AG04450 (cell line): ENCODE measurements around the gene NDUFS7. TPM values are rescaled to one million over a fixed set of nuclear protein-coding genes. Genes with fewer than 3 reads are reported as not detected.

ENCODE experiments used
- CTCF ChIA-PET: fragments of 300-600, 350-600 bp; formaldehyde crosslinking; extraction: SDS; loops from one replicate; lab custom pipeline; 2022; ENCODE audit warnings: antibody characterized with exemption, inconsistent platforms; lab: Charles Lee
- POLR2A ChIA-PET: fragments of 350-600 bp; formaldehyde crosslinking; extraction: SDS; loops from one replicate; lab custom pipeline; 2021; ENCODE audit warnings: antibody characterized with exemption, inconsistent platforms; lab: Yijun Ruan, JAX
- DNase-seq: peaks from one replicate; pipeline ENCODE4 v3.0.0-alpha.2; 2011; ENCODE audit warnings: low read depth, low spot score
- H3K27ac ChIP-seq: one replicate; pipeline ENCODE4 v1.5.1; 2012; ENCODE audit warnings: low read depth, low read length, control low read depth
- H3K27me3 ChIP-seq: one replicate; pipeline ENCODE4 v1.6.0; 2012; ENCODE audit warnings: low read length; ENCODE audit not compliant: control insufficient read depth, insufficient read depth
- H3K4me3 ChIP-seq: 2 replicates; pipeline ENCODE4 v1.5.1; 2011; ENCODE audit warnings: mild to moderate bottlenecking, low read depth, low read length, control low read depth
- H3K9me3 ChIP-seq: 2 replicates; pipeline ENCODE4 v1.5.1; 2012; ENCODE audit warnings: low read length; ENCODE audit not compliant: control insufficient read depth, insufficient read depth
- polyA plus RNA-seq: library from polyadenylated mRNA; depleted of rRNA; stranded (reverse); fragments of >200 nt; gene quantifications from 2 replicates; pipeline ENCODE4 v1.2.3, GENCODE V29; 2011
- TF ChIP-seq, protein P1 (sequence below): IDR thresholded peaks from 2 replicates; pipeline ENCODE4 v1.5.1; 2011; ENCODE audit warnings: low read depth, low read length, control low read depth, inconsistent platforms

Gene NDUFS7
- polyA plus RNA-seq, 1 experiment = 26.1 TPM

DNA sequence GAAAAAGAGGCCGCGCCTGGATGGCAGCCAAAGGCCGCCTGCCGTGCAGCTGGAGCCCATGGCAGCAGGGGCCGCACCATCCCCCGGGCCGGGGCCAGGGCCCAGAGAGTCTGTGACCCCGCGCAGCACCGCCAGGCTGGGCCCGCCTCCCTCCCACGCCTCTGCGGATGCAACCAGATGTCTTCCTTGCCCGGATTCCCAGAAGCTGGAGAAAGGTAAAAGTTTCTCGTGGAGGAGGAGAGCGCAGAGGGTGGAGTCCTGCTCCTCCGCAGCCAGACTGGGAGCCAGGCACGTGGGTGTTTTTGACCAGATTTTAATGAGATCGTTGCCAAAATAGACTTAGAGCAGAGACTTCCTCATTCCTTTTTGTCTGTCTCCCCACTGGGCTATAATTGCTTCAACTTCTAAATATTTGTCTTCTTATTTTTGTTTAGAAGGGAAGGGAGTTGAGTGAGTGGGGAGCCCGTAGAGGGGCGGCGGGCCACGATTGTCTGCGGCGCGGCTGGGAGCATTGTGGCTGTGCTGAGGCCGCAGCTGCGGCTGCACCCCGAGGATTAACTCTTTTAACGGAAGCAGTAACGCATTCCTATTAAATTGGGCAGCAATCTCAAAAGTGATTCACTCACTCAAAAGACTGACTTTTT lies 22.8 kb upstream of the NDUFS7 start:
- ChIA-PET CTCF (no interaction called here), POLR2A (interaction anchor here (0.6 to 1.9 kb wide), 2 partner anchors 22 to 92 kb away, joined by 3 to 8 read pairs; partner anchors contain the start of gene CIRBP)
- DNase-seq = peak; percentile 58
- H3K4me3 ChIP-seq = peak overlapping the region; percentile 46
- peaks cover 2% of the 10 kb centered on the region; the same call in 1 of the 2 replicates for H3K9me3 ChIP-seq
- H3K27me3 ChIP-seq = no peaks in the 10 kb centered on the region
- TF ChIP-seq, protein P1, sequence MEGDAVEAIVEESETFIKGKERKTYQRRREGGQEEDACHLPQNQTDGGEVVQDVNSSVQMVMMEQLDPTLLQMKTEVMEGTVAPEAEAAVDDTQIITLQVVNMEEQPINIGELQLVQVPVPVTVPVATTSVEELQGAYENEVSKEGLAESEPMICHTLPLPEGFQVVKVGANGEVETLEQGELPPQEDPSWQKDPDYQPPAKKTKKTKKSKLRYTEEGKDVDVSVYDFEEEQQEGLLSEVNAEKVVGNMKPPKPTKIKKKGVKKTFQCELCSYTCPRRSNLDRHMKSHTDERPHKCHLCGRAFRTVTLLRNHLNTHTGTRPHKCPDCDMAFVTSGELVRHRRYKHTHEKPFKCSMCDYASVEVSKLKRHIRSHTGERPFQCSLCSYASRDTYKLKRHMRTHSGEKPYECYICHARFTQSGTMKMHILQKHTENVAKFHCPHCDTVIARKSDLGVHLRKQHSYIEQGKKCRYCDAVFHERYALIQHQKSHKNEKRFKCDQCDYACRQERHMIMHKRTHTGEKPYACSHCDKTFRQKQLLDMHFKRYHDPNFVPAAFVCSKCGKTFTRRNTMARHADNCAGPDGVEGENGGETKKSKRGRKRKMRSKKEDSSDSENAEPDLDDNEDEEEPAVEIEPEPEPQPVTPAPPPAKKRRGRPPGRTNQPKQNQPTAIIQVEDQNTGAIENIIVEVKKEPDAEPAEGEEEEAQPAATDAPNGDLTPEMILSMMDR = no peak
- peak overlapping the region; percentile 70 for H3K27ac ChIP-seq

DNA sequence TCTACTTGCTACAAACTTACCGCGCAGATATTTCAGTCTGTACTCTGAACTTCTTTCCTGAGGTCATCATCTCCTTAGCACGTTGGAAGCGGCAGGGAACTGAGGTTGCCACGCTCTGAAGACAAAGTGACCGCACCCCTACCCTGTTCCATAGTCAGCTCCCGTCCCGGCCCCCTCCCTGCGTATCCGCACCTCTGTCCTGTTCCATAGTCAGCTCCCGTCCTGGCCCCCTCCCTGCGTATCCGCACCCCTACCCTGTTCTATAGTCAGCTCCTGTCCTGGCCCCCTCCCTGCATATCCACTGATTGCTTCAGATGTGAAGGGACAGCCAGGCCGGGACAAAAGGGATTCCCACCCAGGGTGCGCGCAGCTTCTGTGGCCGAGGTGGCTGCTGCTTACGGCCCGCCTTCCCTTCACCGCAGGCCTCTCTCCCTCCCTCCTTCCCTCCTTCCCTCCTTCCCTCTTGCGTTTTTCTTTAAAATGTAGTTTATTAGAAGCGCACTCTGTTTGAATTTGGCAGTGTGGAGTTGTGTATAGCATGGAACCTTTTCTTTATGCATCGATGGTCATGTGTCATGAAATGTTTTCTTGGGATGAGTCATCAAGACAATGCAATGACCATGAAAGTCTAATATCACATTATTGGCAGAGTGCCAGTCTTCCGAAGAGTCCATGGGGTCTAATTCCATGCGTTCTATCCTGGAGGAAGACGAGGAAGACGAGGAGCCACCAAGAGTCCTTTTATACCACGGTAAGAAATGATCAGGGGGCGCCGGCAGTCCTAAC lies 21.9 kb upstream of the NDUFS7 start:
- peaks cover 2% of the 10 kb centered on the region; the same call in 1 of the 2 replicates for H3K9me3 ChIP-seq
- ChIA-PET CTCF (no interaction called here), POLR2A (interaction anchor here (1.9 kb wide), 1 partner anchor 93 kb away, joined by 8 read pairs; the partner anchor contains the start of gene CIRBP)
- no peaks in the 10 kb centered on the region for H3K27me3 ChIP-seq
- peak overlapping the region; percentile 62 for H3K27ac ChIP-seq
- DNase-seq = no peak
- H3K4me3 ChIP-seq = peak overlapping the region; percentile 46
- TF ChIP-seq, protein P1 = no peak

DNA sequence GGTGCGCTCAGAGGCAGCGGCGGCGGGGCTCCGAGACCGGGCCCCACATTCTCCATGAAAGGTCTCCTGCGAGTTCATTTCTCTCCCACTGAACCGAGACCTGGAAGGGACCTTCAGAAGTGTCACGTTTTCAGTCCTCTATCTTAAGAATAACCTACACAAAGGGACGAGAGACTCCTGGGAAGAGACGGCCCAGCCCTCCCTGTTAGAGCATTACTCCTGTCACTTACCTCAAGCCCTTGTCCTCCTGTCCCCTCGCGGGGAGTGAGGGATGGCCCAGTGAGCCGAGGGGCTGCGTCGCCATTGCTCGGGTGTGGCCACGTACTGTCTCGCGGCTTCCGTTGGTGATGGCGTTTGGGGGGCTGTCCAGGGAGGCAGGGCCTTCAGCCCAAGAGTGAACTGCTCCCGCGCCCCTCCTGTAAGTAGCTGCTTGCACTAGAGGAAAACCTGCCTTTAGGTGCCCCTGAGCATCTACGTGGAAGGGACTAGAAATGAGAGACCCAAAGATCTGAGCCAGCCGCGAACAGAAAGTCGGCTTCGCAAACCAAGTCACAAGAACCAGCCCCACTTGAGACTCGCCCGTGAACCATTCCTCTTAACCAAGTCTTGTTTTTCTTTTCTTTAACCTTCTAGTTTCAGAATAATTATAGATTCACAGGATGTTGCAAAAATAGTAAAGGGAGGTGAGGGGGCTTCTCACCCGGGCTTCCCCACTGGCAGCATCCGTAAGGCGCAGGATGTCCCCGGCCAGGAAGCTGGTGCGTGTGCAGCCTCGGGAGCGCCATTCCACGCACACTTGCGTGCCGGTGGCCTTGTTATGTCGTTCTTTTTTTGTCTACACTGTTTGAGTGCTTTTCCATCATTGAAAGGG lies 21.1 kb upstream of the NDUFS7 start:
- no peak overlapping the region for H3K4me3 ChIP-seq
- H3K27me3 ChIP-seq = no peaks in the 10 kb centered on the region
- H3K9me3 ChIP-seq = peaks cover 2% of the 10 kb centered on the region; the same call in 1 of the 2 replicates
- POLR2A ChIA-PET = no interaction called here
- peak overlapping the region; percentile 39 for H3K27ac ChIP-seq
- CTCF ChIA-PET = no interaction called here
- no peak for DNase-seq
- TF ChIP-seq, protein P1 = no peak

DNA sequence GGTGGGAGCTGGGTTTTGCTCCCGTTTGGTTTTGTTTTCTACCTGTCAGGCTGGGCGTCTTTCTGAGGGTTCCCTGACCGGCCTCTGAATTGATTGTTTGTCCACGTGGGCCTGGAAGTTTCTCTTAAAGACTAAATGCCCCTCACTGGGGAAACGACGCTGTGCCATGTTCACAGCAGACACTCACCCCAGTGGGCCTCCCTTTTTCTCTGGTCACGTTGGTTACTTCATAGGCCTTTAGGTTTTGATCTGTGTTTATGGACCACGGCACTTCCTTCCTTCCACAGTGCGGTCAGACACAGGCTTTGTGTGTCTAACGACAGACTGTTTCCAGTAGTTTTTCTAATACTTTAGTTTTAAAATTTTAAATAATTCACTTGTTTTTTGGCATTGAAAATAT lies 20.1 kb upstream of the NDUFS7 start:
- CTCF ChIA-PET = no interaction called here
- no peak overlapping the region for H3K27ac ChIP-seq

More for the DNA sequence above, 20.1 kb upstream of the NDUFS7 start:
- TF ChIP-seq, protein P1 = no peak
- Histone ChIP-seq H3K9me3 (peaks cover 2% of the 10 kb centered on the region; the same call in 1 of the 2 replicates), H3K27me3 (no peaks in the 10 kb centered on the region), H3K4me3 (no peak overlapping the region)
- no peak for DNase-seq
- POLR2A ChIA-PET = no interaction called here
